ENCODE measurements around the gene PEAR1. TPM values are rescaled to one million over a fixed set of nuclear protein-coding genes. Genes with fewer than 3 reads are reported as not detected.

Gene PEAR1
- total RNA-seq, 1 experiment from 2014 or later: 11.9 TPM

- TF ChIP-seq EZH2 (IDR thresholded peaks at IDR 0.05; ENCODE audit: low read length, unreplicated experiment): no peak
- TF ChIP-seq EZH2phosphoT487 (IDR thresholded peaks at IDR 0.05; ENCODE audit: borderline replicate concordance, low read length): no peak
- no peak for TF ChIP-seq CTCF (conservative IDR thresholded peaks at IDR 0.05; ENCODE audit: low read depth, low read length)
- intact Hi-C loops (cut with micrococcal nuclease): no loop called here
- Histone ChIP-seq H3K4me1 (ENCODE audit: insufficient read depth, low read length) (peaks cover 34% of the 10 kb centered on the region), H2AFZ (ENCODE audit: low read length) (peak overlapping the region; percentile 6; the same call in 1 of the 2 replicates), H3K79me2 (ENCODE audit: low read length) (no peaks in the 10 kb centered on the region), H3F3A (ENCODE audit: low read length, unreplicated experiment) (peaks cover 10% of the 10 kb centered on the region), H3K36me3 (ENCODE audit: low read depth, low read length) (no peaks in the 10 kb centered on the region), H3K9me3 (ENCODE audit: low read length) (no peaks in the 10 kb centered on the region), H3K27ac (ENCODE audit: low read length) (peak overlapping the region; percentile 81), H3K9me2 (replicated peaks; ENCODE audit: low read length) (no peaks in the 10 kb centered on the region), H3K27me3 (ENCODE audit: low read length) (no peaks in the 10 kb centered on the region), H3K4me2 (ENCODE audit: low read length) (peak overlapping the region; percentile 89), H3K4me3 (ENCODE audit: low read length) (peak overlapping the region; percentile 57), H3K9ac (ENCODE audit: low read length) (no peak overlapping the region; the same call in 1 of the 2 replicates), H4K20me1 (ENCODE audit: low read length) (no peaks in the 10 kb centered on the region)
- POLR2A ChIA-PET (ENCODE audit: unreplicated experiment): interaction anchor here (0.5 kb wide), 1 partner anchor 171 kb away, joined by 3 read pairs; no protein-coding TSS in a partner anchor
- CTCF ChIA-PET: interaction anchor here (1.4 kb wide), 1 partner anchor 32 kb away, joined by 17 read pairs; no protein-coding TSS in a partner anchor
- DNase-seq (peak; percentile 96), ATAC-seq (peak; percentile 71)
- no TSS peak for BruUV-seq (replicated peaks)
These were observed 3.0 kb downstream of the PEAR1 start for GRCh38 chr1:156896490-156897033.

- Histone ChIP-seq H3F3A (ENCODE audit: low read length, unreplicated experiment) (peaks cover 10% of the 10 kb centered on the region), H3K36me3 (ENCODE audit: low read depth, low read length) (no peaks in the 10 kb centered on the region), H2AFZ (ENCODE audit: low read length) (peak overlapping the region; percentile 27; the same call in 1 of the 2 replicates), H3K4me2 (ENCODE audit: low read length) (peak overlapping the region; percentile 89), H4K20me1 (ENCODE audit: low read length) (no peaks in the 10 kb centered on the region), H3K27ac (ENCODE audit: low read length) (peak overlapping the region; percentile 81), H3K9me2 (replicated peaks; ENCODE audit: low read length) (no peaks in the 10 kb centered on the region), H3K79me2 (ENCODE audit: low read length) (no peaks in the 10 kb centered on the region), H3K4me1 (ENCODE audit: insufficient read depth, low read length) (peaks cover 34% of the 10 kb centered on the region), H3K27me3 (ENCODE audit: low read length) (no peaks in the 10 kb centered on the region), H3K4me3 (ENCODE audit: low read length) (peak overlapping the region; percentile 57), H3K9me3 (ENCODE audit: low read length) (no peaks in the 10 kb centered on the region), H3K9ac (ENCODE audit: low read length) (peak overlapping the region; percentile 25; the same call in 1 of the 2 replicates)
- BruUV-seq (replicated peaks): no TSS peak
- intact Hi-C loops (cut with micrococcal nuclease): no loop called here
- DNase-seq (peak; percentile 74), ATAC-seq (peak; percentile 57)
- POLR2A ChIA-PET (ENCODE audit: unreplicated experiment): no interaction called here
- TF ChIP-seq EZH2 (IDR thresholded peaks at IDR 0.05; ENCODE audit: low read length, unreplicated experiment) (no peak), CTCF (conservative IDR thresholded peaks at IDR 0.05; ENCODE audit: low read depth, low read length) (no peak), EZH2phosphoT487 (IDR thresholded peaks at IDR 0.05; ENCODE audit: borderline replicate concordance, low read length) (no peak)
- CTCF ChIA-PET: interaction anchor here (1.4 kb wide), 1 partner anchor 31 kb away, joined by 17 read pairs; no protein-coding TSS in a partner anchor
These were observed 3.7 kb downstream of the PEAR1 start for GRCh38 chr1:156897078-156897825.
